Midbrain (tissue), 1 donor: ENCODE measurements around the gene CARMIL3.

ENCODE experiments used
- DNase-seq: peaks from one replicate; lab custom pipeline; 2025; lab: John Stamatoyannopoulos, UW

CARMIL3 gene

DNA sequence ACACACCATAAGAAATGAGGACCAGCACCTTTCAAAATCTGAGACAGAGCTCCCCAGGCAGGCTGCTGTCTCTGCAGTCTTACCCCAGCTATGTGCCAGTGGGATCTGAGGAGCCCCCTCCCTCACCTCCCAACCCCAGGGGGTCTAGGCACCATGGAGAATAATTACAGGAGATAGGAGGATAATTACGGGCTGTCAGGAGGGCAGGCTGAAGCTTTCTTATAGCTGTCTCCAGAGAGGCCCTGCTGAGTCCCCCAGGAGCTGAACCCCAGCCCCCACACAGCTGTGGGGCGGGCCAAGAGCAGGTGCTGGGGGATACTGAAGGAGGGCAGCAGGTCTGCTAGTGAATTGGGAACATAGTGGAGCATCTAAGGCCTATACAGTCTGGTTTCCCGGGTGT is 26.3 kb downstream of the CARMIL3 start:
- DNase-seq: no peak

DNA sequence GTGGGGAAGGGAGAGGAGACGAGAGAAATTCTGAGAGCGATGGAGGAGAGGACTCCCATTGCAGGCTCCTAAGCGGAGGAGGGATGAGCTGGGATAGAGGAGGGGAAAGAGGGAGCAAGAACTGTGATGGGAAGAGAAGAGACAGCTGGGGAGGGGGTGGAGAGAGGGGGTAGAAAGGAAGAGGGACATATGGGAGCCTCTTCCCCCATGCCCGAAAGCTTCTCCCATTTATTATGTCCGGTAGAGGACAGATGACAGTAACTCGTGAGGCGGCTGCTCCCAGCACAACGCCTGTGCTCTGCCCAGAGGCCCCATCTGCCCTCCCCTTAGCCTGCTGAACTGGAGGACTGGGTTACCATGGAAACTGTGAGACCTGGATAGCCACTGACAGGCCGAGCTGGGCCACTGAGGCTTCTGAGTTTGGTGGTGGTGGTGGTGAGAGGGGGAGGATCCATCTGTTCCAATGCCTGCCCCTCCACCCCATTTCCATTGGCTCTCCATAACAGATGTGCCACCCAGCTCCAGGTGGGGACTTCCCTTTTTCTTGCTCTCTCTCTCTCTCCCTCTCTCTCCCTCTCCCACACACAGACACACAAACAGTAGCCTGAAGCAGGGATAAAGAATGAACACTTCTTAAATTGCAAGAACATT is 27.8 kb downstream of the CARMIL3 start:
- DNase-seq: no peak

DNA sequence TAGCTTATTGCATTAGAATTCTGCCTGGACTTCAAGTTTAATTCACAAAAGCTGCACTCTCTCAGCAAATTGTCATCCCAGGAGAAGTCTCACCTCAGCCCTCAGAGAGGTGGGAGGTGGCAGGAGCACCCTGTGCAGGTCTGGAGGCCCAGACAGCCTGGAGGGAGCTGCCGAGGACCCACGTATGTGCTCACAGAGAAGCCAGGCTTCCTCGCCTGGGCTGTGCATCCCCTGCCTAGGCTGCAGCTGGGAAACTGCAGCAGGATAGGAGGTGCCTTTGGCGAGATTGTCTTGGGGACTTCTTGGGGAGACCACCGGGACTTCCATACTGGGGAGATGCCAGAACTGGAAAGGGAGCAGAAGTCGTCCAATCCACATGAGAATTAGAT is 28.3 kb downstream of the CARMIL3 start:
- DNase-seq: no peak

DNA sequence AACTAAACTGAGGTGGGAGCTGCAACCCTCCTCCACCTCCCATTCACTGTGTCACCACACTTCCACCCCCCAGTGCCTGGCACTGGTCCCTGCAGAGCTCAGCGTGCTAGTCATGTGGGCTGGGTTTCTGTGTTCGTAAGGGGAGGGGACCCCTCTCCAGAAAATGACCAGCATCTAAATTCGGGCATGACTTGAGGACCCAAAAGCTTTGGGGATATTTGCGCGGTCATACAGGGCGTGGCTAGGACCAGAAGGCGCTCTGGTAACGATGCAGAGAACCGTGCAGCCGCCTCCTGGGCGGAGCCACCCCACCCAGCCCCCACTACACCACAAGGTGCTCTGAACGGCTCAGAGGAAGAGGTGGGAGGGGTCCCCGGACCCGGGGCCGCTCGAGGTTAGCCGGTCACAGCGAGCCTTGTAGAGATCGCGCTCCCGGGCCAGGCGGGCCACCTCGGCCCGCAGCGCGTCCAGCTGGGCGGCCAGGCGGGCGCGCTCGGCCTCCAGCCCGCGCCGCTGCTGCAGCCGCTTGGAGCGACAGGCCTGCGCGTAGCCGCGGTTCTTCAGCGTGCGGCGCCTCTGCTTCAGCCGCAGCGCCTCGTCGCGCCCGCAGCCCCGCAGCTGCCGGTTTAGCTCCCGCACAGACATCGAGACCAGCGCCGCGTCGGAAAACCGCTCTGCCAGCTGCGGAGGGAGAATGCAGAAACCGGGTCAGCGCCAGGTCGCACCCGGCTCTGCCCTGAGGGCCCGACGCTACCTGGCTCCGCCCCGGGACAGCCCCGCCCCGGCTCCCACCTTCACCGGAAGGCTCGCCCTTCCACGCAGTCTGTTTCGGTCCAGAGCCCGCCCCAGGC is 29.3 kb downstream of the CARMIL3 start:
- peak; percentile 39 for DNase-seq

DNA sequence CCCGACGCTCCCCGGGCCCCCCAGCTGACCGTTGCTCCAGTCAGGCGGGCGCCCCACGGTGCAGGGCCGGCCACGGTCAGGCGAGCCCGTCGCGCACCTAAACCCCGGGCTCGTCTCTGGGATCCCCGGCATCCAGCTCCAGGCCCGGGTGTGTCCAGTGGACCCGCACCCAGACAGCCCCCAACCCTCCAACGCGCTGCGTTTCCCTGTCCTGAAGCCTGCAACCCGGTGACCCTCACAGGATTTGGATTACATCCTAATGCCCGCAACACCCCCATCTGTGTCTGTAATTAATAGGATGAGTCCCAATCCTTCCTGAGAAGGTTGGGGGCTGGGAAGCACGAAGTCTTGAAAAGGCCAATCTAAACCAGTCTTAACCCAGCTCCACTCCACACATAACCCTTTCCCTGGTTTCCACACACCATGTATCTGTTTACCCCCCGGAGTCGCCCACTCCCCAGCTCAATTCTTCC is 30.0 kb downstream of the CARMIL3 start:
- no peak for DNase-seq

DNA sequence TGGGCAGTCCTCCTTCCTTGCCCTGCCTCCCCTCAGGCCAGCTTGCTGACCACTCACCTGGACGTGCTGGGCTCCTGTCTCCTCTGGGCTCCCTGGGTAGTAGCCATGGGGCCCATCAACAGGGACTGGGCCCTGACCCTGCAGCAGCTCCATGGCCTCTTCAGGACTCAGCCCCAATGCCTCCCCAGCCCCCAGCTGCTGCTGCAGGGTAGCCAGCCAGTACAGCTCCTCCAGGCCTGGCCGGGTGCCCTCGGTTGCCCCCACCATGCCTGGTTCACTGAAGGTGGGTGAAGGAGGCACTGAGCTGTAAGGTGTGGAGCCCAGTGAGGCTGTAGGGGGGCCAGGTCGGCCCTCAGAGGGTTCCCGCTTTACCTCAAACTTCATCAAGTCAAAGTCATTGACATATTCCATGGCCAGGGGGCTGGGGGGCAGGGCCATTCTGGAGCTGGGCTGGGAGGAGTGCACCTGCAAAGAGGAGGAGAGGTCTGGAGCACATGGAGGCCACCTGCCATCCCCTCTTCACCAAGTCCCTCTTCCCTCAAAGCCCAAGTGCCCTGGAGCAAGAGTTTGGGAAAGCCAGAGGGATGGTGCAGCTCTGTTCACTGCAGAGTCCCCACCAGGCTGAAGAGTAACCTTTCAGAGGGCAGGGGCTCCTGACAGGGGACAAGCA is 30.7 kb downstream of the CARMIL3 start:
- DNase-seq: no peak

DNA sequence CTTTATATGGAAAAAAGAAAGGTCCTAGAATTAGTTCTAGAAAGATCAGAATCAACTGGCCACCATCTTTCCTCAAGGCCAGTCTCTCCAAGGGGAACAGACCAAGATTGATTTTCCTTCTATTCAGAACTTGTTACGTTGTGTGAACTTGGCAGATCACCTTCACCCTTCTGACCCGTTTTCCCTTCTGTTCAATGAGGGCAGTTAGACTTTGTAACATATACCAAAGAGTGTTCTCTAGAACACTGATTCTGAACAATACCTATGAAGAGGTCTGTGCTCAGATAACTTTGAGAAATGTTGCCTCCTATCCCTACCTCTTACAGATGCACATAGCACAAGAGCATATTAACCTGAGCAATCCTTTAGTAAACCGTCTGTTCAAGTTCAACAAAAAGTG is 31.7 kb downstream of the CARMIL3 start:
- no peak for DNase-seq

DNA sequence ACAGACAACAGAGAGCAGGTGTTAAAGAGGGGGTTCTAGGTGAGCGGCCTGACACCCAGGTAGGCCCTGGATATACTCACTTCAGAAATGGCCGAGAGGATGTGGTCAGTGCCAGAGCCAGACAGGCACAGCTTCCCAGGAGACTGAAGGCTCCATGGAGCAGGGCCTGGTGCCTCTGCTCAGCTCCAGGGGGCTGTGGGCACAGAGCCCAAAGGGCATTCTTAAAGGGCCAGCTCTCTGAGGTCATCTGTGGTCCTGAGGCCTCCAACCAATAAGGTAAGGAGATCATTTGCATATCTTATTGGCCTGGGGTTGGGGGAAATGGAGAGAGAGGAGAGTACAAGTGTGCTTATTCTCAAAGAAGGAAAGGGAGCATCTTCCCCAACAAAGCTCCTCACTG is 32.6 kb downstream of the CARMIL3 start:
- DNase-seq: no peak

DNA sequence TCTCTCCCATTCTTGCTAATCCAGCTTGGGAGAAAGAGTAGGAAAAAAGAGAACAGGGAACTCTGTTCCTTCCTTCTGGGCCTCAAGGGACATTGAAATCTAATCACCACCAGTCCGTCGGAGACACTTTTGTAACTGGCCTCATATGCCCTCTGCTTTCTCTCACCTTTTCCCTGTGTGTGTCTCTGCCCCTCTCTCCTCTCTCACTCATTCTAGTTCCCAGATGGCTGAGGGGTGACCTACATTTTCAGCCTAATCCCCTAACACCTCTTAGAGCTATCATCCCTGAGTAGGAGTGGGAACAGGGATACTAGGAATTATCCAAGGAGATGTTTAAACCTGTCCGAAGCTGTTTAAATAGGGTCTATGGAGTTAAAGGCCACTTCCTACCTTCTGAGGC is 33.4 kb downstream of the CARMIL3 start:
- DNase-seq: no peak

DNA sequence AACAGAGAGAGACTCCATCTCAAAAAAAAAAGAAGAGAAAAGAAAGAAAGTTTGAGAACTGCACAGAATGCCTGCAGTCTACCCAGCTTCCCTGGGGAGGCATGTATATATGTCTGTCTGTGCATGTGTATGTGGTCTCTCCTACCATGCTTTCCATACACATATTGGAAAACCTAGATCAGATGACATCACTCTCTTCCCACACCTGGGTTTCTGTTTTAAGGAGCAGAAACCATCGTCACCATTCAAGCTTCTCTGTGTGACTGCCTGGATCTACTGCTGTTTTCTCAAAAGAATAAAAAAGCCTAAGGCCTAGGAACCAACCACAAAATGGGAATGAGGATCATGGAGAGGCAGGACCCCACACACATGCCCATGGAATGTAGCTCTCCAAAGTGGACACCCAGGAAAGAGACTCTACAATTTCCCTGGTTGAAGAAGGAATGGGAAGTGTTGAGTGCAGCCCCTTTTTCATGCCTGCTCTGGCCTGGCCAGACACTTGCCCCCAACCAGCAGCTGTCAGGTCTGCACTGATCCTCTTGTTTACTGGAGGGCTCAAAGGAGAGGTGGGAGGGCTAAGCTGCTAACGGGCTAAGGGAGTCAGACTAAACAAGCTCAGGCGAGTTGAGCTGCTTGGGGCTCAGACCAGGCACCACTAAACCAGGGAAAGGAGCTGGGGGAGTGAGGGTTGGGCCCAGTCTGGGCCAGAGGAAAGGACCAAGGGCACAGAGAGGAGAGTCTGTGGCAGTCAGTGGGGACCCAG is 34.6 kb downstream of the CARMIL3 start:
- DNase-seq: no peak

DNA sequence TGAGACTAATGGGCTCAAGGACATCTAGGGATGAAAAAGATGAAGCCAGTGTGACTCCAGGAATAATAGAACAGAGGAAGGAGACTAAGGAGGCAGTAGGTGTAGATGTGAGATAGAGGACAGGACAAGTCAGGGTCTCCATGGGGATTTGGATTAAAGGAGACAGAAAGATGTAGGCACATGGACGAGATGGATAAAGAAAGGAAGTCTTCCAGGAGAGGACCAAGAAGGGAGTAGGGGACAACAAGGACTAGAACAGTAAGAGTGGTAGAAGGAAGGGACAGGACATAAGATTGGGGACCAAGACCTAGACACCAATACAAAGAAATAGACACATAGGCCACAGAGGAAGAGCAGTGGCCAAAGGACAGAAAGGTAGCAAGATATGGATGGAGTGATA is 35.2 kb downstream of the CARMIL3 start:
- DNase-seq: no peak

DNA sequence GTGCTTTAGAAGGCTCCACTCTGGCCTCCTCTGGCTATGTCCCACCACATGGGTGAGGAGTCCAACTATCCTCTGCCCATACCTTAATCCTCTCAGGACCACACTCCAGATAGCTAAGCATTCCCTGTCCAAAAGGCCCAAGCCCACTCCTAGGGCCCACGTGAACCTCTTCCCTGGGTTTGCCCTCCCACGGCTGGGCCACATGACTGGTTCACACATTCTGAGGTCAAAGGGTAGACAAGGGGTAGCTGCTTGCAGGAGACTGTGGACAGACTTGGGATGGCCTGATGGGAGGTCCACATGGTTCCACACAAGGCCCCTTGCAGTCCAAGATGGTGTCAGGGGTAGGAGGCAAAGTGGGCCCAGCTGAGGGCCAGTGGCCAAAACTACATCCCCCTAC is 36.3 kb downstream of the CARMIL3 start:
- DNase-seq: no peak

DNA sequence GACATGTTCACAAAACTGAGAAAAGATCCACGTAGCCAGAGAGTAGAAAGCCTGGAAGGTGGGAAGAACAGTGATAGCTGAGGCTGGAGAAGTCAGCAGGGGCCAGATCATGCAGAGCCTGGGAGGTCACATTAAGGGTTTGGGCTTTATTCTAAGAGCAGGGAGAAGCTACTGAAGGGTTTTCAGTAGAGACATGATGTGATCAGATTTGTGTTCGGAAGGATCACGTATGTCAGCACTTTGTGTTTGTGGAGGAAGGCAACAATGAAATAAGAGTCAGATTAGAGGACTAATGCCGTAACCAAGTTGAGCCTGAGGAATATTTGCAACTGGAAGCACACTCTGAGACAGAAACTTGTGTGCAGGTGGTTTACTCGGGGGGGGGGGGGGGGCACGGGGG is 38.1 kb downstream of the CARMIL3 start:
- no peak for DNase-seq

DNA sequence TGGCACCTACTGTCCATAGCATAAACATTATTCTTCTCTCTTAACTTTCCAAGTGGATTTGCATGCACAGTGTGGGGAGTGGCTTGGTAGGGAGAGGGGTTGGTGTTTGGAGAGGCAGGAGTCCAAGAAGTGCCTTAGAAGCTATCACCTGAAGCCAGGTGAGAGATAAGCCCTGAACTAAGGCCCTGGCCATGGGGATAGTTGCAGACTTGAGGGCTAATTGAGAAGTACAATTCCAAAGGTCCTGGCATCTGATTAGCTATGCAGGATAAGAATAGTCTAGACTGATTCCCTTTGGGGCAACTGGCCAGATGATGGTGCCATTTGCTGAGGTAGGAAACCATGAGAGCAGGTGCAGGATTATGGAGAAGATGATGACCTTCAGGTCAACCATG is 40.3 kb downstream of the CARMIL3 start:
- DNase-seq: no peak

DNA sequence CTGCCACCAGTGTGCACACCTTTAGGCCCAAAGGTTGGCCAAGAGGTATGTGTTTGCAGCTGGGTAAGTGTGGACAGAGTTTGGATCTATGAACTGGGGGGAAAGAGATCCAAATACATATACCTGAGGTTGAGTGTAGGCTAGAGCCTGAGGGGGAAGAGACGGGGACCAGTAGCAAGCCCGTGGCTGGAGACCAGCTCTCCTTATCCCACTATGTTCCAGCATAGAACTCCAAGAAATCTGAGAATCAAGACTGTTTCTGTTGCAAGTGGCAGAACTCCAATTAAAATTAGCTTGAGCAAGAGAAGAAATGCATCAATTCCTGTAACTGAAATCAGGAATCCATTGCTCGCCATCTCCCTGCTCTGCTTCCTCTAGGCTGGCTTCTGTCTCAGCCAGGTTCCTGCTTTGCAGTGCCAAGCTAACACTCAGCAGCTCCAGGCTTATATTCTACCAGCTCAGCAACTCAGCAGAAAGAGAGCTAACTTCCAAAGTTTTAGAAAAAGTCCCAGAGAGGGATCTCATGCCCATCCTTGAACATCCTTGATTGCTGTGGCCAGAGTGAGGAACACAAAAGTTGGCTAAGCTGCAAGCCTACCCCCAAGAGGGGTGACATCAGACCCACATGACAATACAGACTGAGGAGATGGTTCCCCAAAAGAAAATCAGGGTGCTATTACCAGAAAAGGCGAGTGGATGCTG is 40.8 kb downstream of the CARMIL3 start:
- no peak for DNase-seq

DNA sequence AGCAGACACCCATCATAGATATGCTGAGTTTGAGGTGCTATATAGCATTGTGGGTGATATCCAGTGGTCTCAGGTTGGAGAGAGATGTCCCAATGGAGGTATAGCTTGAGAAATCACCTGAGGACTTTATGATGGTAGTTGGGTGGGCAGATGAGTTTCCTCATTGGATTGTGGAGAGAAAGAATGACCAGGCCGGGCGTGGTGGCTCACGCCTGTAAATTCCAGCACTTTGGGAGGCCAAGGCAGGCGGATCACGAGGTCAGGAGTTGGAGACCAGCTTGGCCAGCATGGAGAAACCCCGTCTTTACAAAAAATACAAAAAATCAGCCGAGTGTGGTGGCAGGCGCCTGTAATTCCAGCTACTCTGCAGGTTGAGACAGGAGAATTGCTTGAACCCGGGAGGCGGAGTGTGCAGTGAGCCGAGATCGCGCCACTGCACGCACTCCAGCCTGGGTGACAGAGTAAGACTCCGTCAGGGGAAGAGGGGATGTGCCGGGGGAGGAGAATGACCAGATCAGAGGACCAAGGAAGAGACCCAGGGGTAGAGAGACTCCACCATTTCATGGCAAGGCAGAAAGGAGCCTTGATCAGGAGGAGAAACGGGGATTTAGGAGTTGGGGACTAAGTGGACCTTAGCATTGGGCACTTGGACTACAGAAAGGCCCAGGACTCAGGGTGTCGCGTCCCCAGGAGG is 41.5 kb downstream of the CARMIL3 start:
- DNase-seq: no peak

DNA sequence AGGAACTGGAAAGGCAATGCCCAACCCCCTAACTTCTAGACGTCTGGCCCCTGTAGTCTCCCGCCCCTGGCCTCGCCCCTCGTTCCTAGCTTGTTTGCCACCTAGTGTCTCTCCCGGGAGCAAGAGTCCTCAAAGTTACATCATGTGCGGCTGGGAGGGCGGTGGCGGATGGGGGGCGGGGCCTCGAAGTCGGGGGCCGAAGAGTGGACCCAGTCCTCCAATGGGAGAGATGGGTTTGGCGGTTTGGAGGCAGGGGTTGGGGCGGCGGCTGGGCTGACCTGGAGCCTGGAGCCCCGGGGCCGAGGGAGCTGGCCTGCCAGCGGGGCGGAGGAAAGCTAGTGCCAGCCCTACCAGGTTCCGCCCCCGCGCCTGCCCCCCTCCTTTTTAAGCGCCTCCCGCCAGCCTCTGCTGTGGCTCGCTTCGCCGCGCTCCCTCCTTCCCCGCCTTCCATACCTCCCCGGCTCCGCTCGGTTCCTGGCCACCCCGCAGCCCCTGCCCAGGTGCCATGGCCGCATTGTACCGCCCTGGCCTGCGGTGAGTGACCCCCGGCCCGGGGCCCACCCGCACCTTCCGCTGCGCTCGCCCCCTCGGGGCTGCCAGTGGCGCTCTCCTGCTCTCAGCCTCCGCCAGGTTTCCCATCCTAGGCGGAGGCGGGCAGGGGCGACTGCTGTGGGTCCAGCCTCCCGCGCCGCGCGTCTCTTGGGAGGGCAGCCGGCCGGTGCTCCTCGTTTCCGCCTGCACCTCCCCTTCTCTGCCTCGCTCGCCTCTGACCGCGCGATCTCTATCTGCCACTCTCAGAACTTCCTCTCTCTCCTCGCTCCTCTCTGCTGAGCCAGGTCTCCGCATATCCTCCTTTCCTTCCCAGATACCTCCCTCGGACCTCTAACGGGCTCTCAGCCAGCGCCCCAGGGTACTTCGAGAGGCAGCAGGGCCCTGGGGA is 42.4 kb downstream of the CARMIL3 start, which contains the start of gene PCK2:
PCK2 (plus strand) TSS at position 411 of the 940 bp plus-strand sequence; CDS start at position 506, 95 bp downstream.
- peak; percentile 66 for DNase-seq

DNA sequence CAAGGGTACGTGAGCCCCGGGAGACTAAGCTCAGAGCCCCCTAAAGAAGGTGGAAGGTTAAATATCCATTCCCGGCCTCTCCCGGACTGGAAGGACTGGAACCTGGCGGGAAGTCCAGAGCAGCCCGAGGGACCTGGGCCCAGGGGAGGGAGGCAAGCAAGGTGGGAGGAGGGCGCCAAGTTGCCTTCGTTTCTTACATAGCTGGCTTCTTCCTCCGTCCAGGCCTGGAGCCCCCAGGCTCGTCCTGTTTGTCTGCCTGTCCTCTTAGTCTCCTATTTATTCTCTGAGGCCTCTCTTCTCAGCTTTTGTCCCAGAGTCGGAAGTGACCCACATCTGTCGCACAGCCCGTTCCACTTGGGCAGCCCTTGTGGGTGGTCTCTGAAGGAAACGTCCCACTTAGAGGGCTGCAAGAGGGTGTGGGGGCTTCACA is 43.0 kb downstream of the CARMIL3 start:
- no peak for DNase-seq

DNA sequence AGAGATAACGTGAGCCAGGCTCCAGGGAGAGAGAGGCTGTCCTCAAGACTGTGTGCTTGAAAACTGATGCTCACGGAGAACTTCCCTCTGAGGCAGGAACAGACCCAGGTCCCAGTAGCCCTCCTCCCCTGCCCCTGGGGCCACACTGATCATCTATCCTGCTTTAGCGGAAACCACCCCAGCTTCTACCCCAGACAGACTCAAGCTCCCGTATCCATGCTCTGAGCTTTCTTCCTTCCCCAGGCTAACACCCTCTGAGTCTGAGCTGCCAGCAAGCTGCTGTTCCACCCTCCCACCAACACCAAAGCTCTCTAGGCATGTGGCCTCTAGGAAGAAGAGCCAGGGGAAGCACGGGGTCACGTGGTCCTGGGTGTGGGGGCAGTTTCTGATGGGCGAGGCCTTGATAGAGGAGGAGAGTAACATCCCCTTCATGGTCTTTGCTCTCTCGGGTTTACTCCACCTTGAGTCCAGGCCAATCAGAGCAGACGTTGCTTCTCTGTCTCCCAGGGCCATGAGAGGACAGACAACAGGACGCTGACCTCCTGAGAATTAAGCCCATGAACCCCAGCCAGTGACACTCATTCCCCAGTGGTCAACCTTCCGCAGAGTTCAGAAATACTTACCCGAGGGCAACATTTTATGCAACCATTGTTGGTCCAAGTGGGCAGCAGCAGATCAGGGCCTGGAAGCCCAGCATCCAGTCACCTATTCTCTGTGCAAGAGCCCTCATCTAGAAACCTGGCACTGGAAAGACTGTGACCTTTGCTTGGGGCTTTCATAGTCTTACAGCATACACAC is 43.7 kb downstream of the CARMIL3 start:
- no peak for DNase-seq
